NOMO-1 treated with DMSO at 0.1 percent for 48 hours (cell line): ENCODE measurements around the gene OR10H3.
"Not testable (repeated sequence)": the region's sequence is repeated elsewhere in the genome, so short reads cannot be mapped to it uniquely, and the experiment has no call there.

Source experiments
- DNase-seq: peaks from one replicate; lab custom pipeline; 2025; ENCODE audit not compliant: unreplicated experiment; lab: John Stamatoyannopoulos, UW

OR10H3 gene

GRCh38 chr19:15776991-15777970 is 39.5 kb downstream of the OR10H3 start:
- DNase-seq: no peak

- DNase-seq: no peak
Observed at GRCh38 chr19:15779756-15780476, 42.1 kb downstream of the OR10H3 start.

- no peak for DNase-seq
Observed at GRCh38 chr19:15780610-15781418, 43.0 kb downstream of the OR10H3 start.

- DNase-seq: no peak
Observed at GRCh38 chr19:15781661-15782060, 43.9 kb downstream of the OR10H3 start.

- DNase-seq: no peak
Observed at GRCh38 chr19:15782211-15782610, 44.4 kb downstream of the OR10H3 start.

- not testable (repeated sequence) for DNase-seq
Observed at GRCh38 chr19:15782896-15783295, 45.1 kb downstream of the OR10H3 start.

GRCh38 chr19:15787611-15788155 is 49.9 kb downstream of the OR10H3 start, which contains the start of gene OR10H5:
Gene OR10H5, plus strand, starts transcription at chr19:15787661. Its CDS starts 6,388 bp downstream, at chr19:15794049.
- no peak for DNase-seq

GRCh38 chr19:15788594-15789270 is 50.9 kb downstream of the OR10H3 start:
- DNase-seq: no peak

- no peak for DNase-seq
Observed at GRCh38 chr19:15790096-15790495, 52.3 kb downstream of the OR10H3 start.
